Measurements from ENCODE around the gene RPS27A. TPM values are rescaled to one million over a fixed set of nuclear protein-coding genes. Genes with fewer than 3 reads are reported as not detected.
A peak's percentile ranks its signal among the peaks of the same experiment; 100 is the strongest.
"Not testable (repeated sequence)": the region's sequence is repeated elsewhere in the genome, so short reads cannot be mapped to it uniquely, and the experiment has no call there.

RPS27A gene
- total RNA-seq, result 1,000 to 10,000 TPM in 3 of 4 donors, 100 to 1,000 TPM in 1; 888 to 1,822 (median 1,618) TPM

DNA sequence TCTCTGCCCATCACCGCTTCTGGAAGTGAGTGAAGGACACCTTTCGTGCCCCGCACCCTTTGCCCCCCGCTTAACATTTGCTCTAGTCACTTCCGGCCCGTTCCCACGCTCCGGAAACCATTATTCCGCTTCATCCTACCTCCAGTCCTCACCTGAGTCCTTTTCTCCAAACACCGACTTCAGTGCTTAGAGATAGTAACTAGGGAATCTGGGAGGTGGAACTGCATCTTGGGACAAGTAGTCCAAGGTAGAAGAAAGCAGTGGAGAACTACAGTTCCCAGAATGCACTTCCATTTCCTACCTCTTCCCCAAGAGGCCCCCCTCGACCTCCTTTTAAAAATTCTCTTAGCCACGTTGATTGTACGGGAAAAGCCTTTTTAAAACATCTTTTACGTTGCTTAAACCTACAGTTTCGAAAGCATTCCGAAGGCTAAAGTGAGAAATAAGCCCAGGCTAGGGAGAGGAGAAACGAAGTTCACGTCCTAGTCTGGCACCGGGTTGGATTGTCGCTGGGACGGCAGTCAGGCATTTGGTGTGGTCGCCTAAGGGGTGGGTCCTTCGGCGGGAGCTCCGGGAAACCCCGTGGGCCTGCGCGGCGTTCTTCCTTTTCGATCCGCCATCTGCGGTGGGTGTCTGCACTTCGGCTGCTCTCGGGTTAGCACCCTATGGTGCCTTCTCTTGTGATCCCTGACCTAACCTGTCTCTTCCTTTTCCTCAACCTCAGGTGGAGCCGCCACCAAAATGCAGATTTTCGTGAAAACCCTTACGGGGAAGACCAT lies at the start of gene RPS27A, which contains the start of gene CLHC1:
Gene RPS27A (plus strand): TSS at position 605 of the 779 bp plus-strand sequence. CDS start 137 bp downstream, at position 742.
Gene CLHC1 (minus strand): TSS at position 210 of the 779 bp plus-strand sequence. CDS start 9,882 bp downstream, outside the sequence.
- WGBS, result under 1% methylated on average over 37 of the region's 37 CpGs
- peak within 1 kb of the TSS; percentile 96 for H3K27ac ChIP-seq
- H3K4me3 ChIP-seq, result peak within 1 kb of the TSS; percentile 77
- TF ChIP-seq EP300 (IDR thresholded peaks at IDR 0.05) (no peak), POLR2AphosphoS5 (IDR thresholded peaks at IDR 0.05) (peak in 2 of 3 donors; percentile 79 to 81), POLR2A (IDR thresholded peaks at IDR 0.05) (peak; percentile 57 to 85)
- TF ChIP-seq, protein P1, sequence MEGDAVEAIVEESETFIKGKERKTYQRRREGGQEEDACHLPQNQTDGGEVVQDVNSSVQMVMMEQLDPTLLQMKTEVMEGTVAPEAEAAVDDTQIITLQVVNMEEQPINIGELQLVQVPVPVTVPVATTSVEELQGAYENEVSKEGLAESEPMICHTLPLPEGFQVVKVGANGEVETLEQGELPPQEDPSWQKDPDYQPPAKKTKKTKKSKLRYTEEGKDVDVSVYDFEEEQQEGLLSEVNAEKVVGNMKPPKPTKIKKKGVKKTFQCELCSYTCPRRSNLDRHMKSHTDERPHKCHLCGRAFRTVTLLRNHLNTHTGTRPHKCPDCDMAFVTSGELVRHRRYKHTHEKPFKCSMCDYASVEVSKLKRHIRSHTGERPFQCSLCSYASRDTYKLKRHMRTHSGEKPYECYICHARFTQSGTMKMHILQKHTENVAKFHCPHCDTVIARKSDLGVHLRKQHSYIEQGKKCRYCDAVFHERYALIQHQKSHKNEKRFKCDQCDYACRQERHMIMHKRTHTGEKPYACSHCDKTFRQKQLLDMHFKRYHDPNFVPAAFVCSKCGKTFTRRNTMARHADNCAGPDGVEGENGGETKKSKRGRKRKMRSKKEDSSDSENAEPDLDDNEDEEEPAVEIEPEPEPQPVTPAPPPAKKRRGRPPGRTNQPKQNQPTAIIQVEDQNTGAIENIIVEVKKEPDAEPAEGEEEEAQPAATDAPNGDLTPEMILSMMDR (IDR thresholded peaks at IDR 0.05), result no peak
- no peaks in the 10 kb centered on the region for H3K27me3 ChIP-seq
- H3K4me1 ChIP-seq, result peaks cover 31% of the 10 kb centered on the region
- no peaks in the 10 kb centered on the region for H3K9me3 ChIP-seq
- DNase-seq (ENCODE audit: low spot score in 2 of 2), result peak; percentile 92 to 95
- H3K36me3 ChIP-seq, result peaks cover 34% of the 10 kb centered on the region

DNA sequence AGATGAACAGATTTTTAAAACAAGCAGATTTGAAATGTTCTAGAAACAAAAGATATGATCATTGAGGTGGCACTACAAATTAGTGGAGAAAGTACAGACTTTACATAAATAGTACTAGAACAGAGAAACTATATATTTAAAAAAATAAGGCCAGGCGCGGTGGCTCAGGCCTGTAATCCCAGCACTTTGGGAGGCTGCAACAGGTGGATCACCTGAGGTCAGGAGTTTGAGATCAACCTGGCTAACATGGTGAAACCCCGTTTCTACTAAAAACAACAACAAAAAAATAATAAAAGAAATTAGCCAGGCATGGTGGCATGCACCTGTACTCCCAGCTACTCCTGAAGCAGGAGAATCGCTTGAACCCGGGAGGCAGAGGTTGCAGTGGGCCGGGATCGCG lies 45.7 kb upstream of the RPS27A start:
- not testable (repeated sequence) for H3K27me3 ChIP-seq; DNase-seq (ENCODE audit: low spot score in 2 of 2); H3K4me3 ChIP-seq; H3K27ac ChIP-seq; H3K9me3 ChIP-seq; H3K36me3 ChIP-seq; H3K4me1 ChIP-seq
- WGBS, result 89% methylated on average over 8 of the region's 8 CpGs

DNA sequence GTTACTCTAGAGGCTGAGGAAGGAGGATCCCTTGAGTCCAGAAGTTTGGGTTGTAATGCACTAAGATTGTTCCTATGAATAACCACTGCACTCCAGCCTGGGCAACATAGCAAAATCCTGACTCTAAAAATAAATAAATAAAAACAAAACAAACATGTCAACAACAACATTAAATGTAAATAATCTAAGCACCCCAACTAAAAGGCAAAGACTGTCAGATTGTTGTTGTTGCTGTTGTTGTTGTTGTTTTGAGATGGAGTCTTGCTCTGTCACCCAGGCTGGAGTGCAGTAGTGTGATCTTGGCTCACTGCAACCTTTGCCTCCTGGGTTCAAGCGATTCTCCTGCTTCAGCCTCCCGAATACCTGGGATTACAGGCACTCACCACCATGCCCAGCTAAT lies 40.6 kb upstream of the RPS27A start:
- not testable (repeated sequence) for H3K4me1 ChIP-seq; DNase-seq (ENCODE audit: low spot score in 2 of 2); H3K27me3 ChIP-seq; H3K36me3 ChIP-seq; H3K4me3 ChIP-seq; H3K27ac ChIP-seq; H3K9me3 ChIP-seq
- WGBS, result 95% methylated on average over 2 of the region's 2 CpGs

DNA sequence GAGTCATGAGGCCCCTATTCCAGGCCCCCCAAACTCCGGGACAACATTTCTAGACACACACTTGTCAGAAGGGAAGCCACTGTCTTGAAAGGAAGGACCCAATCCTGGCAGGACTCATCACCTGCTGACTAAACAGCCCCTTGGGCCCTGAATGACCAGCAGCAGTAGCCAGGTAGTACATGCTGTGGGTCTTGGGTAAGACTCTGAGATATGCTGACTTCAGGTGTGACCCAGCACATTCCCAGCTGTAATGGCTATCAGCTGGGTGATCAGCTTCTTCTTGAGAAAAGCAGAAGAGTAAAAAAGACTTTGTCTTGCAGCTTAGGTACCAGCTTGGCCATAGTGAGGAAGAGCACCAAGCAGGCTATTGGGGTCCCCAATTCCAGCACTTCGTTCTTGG lies 36.0 kb upstream of the RPS27A start:
- 92% methylated on average over 2 of the region's 2 CpGs for WGBS
- H3K36me3 ChIP-seq, result peaks cover 7% of the 10 kb centered on the region
- no peak for DNase-seq (ENCODE audit: low spot score in 2 of 2)

DNA sequence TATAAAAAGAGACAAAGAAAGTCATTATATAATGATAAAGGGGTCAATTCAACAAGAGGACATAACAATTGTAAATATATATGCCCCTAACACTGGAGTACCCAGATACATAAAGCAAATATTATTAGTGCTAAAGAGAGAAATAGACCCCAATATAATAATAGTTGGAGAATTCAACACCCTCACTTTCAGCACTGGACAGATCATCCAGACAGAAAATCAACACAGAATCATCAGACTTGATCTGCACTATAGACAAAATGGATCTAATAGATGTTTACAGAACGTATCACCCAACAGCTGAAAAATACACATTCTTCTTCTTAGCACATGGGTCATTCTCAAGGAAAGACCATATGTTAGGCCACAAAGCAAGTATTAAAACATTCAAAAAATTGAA lies 32.1 kb upstream of the RPS27A start:
- WGBS, result 100% methylated on average over 1 of the region's 1 CpG

More for the DNA sequence above, 36.0 kb upstream of the RPS27A start:
- TF ChIP-seq, protein P1 (IDR thresholded peaks at IDR 0.05), result no peak
- TF ChIP-seq POLR2AphosphoS5 (IDR thresholded peaks at IDR 0.05), result no peak
- no peak for TF ChIP-seq EP300 (IDR thresholded peaks at IDR 0.05)
- no peak for TF ChIP-seq POLR2A (IDR thresholded peaks at IDR 0.05)
- no peak overlapping the region for H3K4me3 ChIP-seq
- no peaks in the 10 kb centered on the region for H3K27me3 ChIP-seq
- no peaks in the 10 kb centered on the region for H3K4me1 ChIP-seq
- H3K27ac ChIP-seq, result no peak overlapping the region
- no peaks in the 10 kb centered on the region for H3K9me3 ChIP-seq

DNA sequence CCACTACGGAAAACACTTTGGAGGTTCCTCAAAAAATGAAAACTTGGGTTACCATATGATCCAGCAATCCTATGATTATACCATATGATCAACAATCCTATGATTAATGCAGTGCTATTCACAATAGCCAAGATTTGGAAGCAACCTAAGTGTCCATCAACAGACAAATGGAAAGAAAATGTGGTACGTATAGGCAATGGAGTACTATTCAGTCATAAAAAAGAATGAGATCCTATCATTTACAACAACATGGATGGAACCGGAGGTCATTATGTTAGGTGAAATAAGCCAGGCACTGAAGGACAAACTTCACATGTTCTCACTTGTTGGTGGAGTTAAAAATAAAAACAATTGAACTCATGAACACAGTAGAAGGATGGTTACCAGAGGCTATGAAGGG lies 28.0 kb upstream of the RPS27A start:
- Histone ChIP-seq H3K9me3 (no peaks in the 10 kb centered on the region), H3K27ac (no peak overlapping the region), H3K4me1 (no peaks in the 10 kb centered on the region), H3K4me3 (no peak overlapping the region), H3K36me3 (peaks cover 3% of the 10 kb centered on the region), H3K27me3 (no peaks in the 10 kb centered on the region)
- no peak for DNase-seq (ENCODE audit: low spot score in 2 of 2)
- 96% methylated on average over 3 of the region's 3 CpGs for WGBS
- TF ChIP-seq POLR2AphosphoS5 (IDR thresholded peaks at IDR 0.05) (no peak), EP300 (IDR thresholded peaks at IDR 0.05) (no peak), POLR2A (IDR thresholded peaks at IDR 0.05) (no peak)
- TF ChIP-seq, protein P1 (IDR thresholded peaks at IDR 0.05), result no peak

More for the DNA sequence above, 32.1 kb upstream of the RPS27A start:
- no peak overlapping the region for H3K27ac ChIP-seq
- no peaks in the 10 kb centered on the region for H3K9me3 ChIP-seq
- no peak for TF ChIP-seq POLR2AphosphoS5 (IDR thresholded peaks at IDR 0.05)
- no peak for DNase-seq (ENCODE audit: low spot score in 2 of 2)
- H3K27me3 ChIP-seq, result no peaks in the 10 kb centered on the region
- H3K4me1 ChIP-seq, result no peaks in the 10 kb centered on the region
- H3K4me3 ChIP-seq, result no peak overlapping the region
- peaks cover 7% of the 10 kb centered on the region for H3K36me3 ChIP-seq
